ENCODE data around the gene CDKL4.
A peak's percentile ranks its signal among the peaks of the same experiment; 100 is the strongest.
"Not testable (repeated sequence)": the region's sequence is repeated elsewhere in the genome, so short reads cannot be mapped to it uniquely, and the experiment has no call there.

Gene CDKL4

DNA sequence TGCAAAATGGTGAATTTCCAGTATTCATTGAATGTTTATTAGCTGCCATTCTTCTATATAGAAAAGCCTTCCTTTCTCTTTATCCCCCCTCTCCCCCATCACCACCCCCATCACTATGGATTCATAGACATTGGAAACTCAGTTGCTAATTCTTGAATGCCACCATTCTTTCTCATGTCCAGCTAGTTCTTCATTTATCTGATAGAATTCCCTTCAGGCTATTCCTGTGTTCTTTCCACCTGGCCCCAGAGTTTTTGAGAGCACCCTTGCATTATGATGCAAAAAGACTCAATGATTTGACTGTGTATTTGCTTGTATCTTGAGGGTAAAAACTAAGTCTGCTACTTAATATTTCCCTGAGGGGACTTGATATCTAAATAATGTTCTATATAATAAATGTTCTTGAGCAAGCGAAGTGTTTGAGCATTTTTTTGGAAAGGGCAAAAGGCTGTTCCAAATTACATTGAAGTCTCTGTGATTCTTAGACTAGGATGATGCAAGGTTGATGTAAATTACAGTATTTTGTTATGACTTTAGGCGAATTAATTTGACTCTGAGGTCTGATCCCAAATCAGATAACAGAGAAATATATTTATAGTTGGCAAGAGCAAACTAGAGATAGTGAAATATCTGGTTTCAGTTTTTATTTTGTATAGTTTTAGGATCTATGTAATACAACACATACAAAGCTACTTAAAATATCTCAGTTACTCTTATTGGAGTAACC is 104.1 kb downstream of the CDKL4 start:
- H3K36me3 ChIP-seq (ENCODE audit: insufficient read depth, low read length), result no peaks in the 10 kb centered on the region
- peak overlapping the region; percentile 61 for H3K4me3 ChIP-seq
- DNase-seq (ENCODE audit: low read depth, low spot score), result peak; percentile 93
- H3K27ac ChIP-seq, result peak overlapping the region; percentile 98
- peak overlapping the region; percentile 76 for H3K9ac ChIP-seq (ENCODE audit: insufficient read length)
- no peak for TF ChIP-seq POLR2AphosphoS5 (IDR thresholded peaks at IDR 0.05; ENCODE audit: borderline replicate concordance, low read depth, low read length)
- no peak for TF ChIP-seq FOXP2 (optimal IDR thresholded peaks at IDR 0.05; ENCODE audit: control extremely low read depth, extremely low read length, insufficient read depth)
- no peak for TF ChIP-seq EZH2 (IDR thresholded peaks at IDR 0.05)
- no peaks in the 10 kb centered on the region for H3K9me3 ChIP-seq (ENCODE audit: low read depth, low read length)

DNA sequence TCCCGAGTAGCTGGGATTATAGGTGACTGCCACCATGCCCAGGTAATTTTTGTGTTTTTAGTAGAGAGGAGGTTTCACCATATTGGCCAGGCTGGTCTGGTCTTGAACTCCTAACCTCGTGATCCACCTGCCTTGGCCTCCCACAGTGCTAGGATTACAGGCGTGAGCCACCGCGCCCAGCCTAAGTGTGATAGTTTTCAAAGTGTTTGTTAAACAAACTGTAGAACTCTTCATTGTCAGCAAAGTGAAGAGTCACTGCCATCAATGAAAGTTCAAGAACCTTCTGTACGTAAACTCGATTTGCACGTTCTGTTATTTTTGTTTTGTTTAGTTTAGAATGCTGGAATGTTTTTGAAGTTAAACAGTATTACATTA is 104.9 kb downstream of the CDKL4 start:
- no peak for DNase-seq (ENCODE audit: low read depth, low spot score)
- Histone ChIP-seq H3K9ac (ENCODE audit: insufficient read length) (no peak overlapping the region), H3K36me3 (ENCODE audit: insufficient read depth, low read length) (no peaks in the 10 kb centered on the region), H3K27ac (peak overlapping the region; percentile 98), H3K4me3 (no peak overlapping the region), H3K9me3 (ENCODE audit: low read depth, low read length) (no peaks in the 10 kb centered on the region)
- TF ChIP-seq FOXP2 (optimal IDR thresholded peaks at IDR 0.05; ENCODE audit: control extremely low read depth, extremely low read length, insufficient read depth), result no peak
- TF ChIP-seq EZH2 (IDR thresholded peaks at IDR 0.05), result no peak
- no peak for TF ChIP-seq POLR2AphosphoS5 (IDR thresholded peaks at IDR 0.05; ENCODE audit: borderline replicate concordance, low read depth, low read length)

DNA sequence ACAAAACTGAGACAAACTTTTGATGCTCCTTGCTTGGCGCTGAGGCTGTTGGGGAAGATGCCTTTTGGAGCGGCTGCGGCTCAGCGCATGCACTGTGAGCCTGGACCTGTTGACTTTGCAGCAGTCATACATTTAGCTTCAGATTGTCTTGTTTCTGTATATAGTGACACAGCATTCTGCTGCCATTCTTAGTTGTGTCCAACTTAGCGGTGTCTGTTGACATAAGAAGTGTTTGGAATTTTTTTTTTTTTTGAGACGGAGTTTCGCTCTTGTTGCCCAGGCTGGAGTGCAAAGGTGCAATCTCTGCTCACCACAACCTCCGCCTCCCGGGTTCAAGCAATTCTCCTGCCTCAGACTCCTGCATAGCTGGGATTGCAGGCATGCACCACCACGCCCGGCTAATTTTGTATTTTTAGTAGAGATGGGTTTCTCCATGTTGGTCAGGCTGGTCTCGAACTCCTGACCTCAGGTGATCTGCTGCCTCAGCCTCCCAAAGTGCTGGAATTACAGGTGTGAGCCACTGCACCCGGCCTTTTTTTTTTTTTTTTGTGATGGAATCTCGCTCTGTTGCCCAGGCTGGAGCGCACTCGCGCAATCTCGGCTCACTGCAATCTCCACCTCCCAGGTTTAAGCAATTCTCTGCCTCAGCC is 105.5 kb downstream of the CDKL4 start:
- not testable (repeated sequence) for H3K9me3 ChIP-seq (ENCODE audit: low read depth, low read length); H3K36me3 ChIP-seq (ENCODE audit: insufficient read depth, low read length); H3K27ac ChIP-seq; DNase-seq (ENCODE audit: low read depth, low spot score); H3K9ac ChIP-seq (ENCODE audit: insufficient read length); H3K4me3 ChIP-seq

DNA sequence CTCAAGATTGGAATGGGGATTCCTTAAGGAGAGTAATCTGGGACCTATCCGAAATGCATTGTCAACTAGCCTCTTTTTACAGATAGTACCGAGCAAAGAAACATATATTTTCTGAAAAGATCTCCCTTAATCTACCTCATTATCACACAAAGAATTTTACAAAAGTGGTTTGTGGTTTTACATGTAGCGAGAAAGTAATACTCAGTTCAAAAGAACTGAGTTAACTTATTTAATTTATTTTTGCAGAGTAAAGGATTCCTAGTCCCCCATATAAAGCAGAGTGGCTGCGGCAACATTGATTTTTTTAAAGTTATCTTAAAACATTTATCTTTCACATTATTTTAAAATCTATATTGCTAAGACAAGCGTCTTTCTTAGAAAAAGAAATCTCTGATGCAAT is 107.0 kb downstream of the CDKL4 start:
- no peaks in the 10 kb centered on the region for H3K36me3 ChIP-seq (ENCODE audit: insufficient read depth, low read length)

DNA sequence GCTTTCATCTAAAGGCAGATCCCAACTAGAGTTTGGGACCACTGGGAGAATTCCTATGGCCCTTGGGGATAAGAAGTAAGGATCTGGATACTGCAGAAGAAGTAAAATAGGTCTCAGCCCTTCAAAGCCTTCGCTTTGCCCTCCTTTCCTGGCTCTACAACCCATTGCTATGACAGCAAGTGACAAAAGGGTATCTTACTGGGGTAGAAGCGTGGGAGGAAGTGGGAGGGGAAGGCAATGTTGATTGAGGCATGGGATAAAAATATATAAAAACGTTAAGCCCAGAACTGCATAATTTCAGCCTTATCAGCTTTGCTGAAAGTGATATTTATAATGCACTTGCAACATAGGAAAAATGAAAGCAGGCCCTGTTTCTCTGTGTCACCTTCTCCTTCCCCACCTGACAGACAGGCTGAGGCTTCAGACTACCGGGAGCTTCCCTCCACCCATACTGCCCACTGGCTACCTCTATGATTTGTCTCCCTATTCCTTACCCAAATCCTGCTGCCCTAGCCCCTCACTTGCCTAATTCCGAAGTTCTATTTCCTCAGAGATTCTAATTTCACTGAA is 108.0 kb downstream of the CDKL4 start:
- Histone ChIP-seq H3K27ac (peak overlapping the region; percentile 73), H3K36me3 (ENCODE audit: insufficient read depth, low read length) (no peaks in the 10 kb centered on the region), H3K9me3 (ENCODE audit: low read depth, low read length) (no peaks in the 10 kb centered on the region), H3K9ac (ENCODE audit: insufficient read length) (no peak overlapping the region), H3K4me3 (no peak overlapping the region)
- no peak for DNase-seq (ENCODE audit: low read depth, low spot score)
- TF ChIP-seq FOXP2 (optimal IDR thresholded peaks at IDR 0.05; ENCODE audit: control extremely low read depth, extremely low read length, insufficient read depth), result no peak
- no peak for TF ChIP-seq POLR2AphosphoS5 (IDR thresholded peaks at IDR 0.05; ENCODE audit: borderline replicate concordance, low read depth, low read length)
- TF ChIP-seq EZH2 (IDR thresholded peaks at IDR 0.05), result no peak

More for the DNA sequence above, 107.0 kb downstream of the CDKL4 start:
- TF ChIP-seq FOXP2 (optimal IDR thresholded peaks at IDR 0.05; ENCODE audit: control extremely low read depth, extremely low read length, insufficient read depth) (no peak), POLR2AphosphoS5 (IDR thresholded peaks at IDR 0.05; ENCODE audit: borderline replicate concordance, low read depth, low read length) (no peak), EZH2 (IDR thresholded peaks at IDR 0.05) (no peak)
- peak overlapping the region; percentile 89 for H3K27ac ChIP-seq
- no peaks in the 10 kb centered on the region for H3K9me3 ChIP-seq (ENCODE audit: low read depth, low read length)
- no peak for DNase-seq (ENCODE audit: low read depth, low spot score)
- H3K4me3 ChIP-seq, result no peak overlapping the region
- H3K9ac ChIP-seq (ENCODE audit: insufficient read length), result peak overlapping the region; percentile 20

DNA sequence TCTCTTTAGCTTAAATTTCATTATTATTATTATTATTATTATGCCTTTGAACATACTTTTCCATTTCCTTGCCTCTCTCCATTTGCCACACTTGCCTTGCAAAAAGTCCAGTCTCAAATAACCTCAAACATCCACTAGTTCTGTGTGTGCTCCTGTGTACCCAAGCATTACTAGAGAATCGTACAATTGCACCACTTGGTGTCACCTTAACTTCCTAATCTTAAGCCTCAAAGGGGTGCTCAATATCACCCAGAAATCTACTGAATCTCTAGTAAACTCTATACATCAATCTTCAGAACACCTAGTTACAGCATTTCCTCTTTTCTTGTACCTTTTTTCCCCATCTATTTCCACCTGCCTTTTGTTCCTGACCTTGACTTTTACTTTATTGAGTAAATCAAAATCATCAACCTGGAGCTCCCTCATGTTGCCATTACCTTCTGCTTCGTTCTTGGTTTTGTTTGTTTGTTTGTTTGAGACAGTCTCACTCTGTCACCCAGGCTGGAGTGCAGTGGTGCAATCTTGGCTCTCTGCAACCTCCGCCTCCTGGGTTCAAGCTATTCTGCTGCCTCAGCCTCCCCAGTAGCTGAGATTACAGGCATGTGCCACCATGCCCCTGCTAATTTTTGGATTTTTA is 110.4 kb downstream of the CDKL4 start:
- H3K9ac ChIP-seq (ENCODE audit: insufficient read length), result no peak overlapping the region
- H3K36me3 ChIP-seq (ENCODE audit: insufficient read depth, low read length), result no peaks in the 10 kb centered on the region
- H3K27ac ChIP-seq, result no peak overlapping the region
- TF ChIP-seq POLR2AphosphoS5 (IDR thresholded peaks at IDR 0.05; ENCODE audit: borderline replicate concordance, low read depth, low read length) (no peak), FOXP2 (optimal IDR thresholded peaks at IDR 0.05; ENCODE audit: control extremely low read depth, extremely low read length, insufficient read depth) (no peak)
- DNase-seq (ENCODE audit: low read depth, low spot score), result no peak
- H3K9me3 ChIP-seq (ENCODE audit: low read depth, low read length), result no peaks in the 10 kb centered on the region
- no peak overlapping the region for H3K4me3 ChIP-seq

DNA sequence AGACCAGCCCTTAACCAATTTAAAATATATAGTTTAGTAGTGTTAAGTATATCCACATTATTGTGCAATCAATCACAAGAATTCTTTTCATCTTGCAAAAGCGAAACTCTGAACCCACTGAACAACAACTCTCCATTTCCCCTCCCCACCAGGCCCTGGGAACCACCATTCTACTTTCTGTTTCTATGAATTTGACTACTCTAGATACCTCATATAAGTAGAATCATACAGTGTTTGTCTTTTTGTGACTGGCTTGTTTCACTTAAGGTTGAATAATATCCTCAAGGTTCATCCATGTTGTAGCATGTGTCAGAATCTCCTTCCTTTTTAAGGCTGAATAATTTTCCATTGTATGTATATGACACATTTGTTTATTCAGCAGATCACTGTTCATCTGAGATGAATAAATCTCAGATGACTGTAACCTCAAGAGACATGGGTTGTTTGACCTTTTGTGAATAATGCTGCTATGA is 114.8 kb downstream of the CDKL4 start:
- Histone ChIP-seq H3K36me3 (ENCODE audit: insufficient read depth, low read length) (no peaks in the 10 kb centered on the region), H3K9me3 (ENCODE audit: low read depth, low read length) (no peaks in the 10 kb centered on the region), H3K27ac (peak overlapping the region; percentile 21; the same call in 1 of the 2 replicates), H3K4me3 (no peak overlapping the region), H3K9ac (ENCODE audit: insufficient read length) (no peak overlapping the region)
- TF ChIP-seq EZH2 (IDR thresholded peaks at IDR 0.05) (no peak), FOXP2 (optimal IDR thresholded peaks at IDR 0.05; ENCODE audit: control extremely low read depth, extremely low read length, insufficient read depth) (no peak), POLR2AphosphoS5 (IDR thresholded peaks at IDR 0.05; ENCODE audit: borderline replicate concordance, low read depth, low read length) (no peak)
- no peak for DNase-seq (ENCODE audit: low read depth, low spot score)

DNA sequence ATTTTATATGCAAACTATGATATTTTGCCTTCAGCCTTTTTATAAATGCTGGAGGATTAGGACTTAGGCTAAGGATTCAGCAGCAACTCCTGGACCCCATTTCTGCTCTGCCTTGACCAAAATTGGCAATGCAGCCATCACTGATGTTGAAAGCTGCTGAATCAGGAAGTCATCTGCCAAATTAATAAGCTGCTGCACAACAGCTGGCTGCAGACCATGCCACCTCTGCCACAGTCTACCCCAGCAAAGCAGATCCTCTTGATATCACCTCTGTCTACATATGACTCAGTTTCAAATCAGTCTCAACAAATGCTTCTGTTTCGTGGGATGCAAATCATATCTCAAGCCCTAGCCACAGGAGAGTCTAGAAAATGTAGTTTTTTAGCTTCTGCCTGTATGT is 115.8 kb downstream of the CDKL4 start:
- H3K36me3 ChIP-seq (ENCODE audit: insufficient read depth, low read length), result no peaks in the 10 kb centered on the region
- peak overlapping the region; percentile 58 for H3K9ac ChIP-seq (ENCODE audit: insufficient read length)

More for the DNA sequence above, 115.8 kb downstream of the CDKL4 start:
- TF ChIP-seq POLR2AphosphoS5 (IDR thresholded peaks at IDR 0.05; ENCODE audit: borderline replicate concordance, low read depth, low read length) (no peak), FOXP2 (optimal IDR thresholded peaks at IDR 0.05; ENCODE audit: control extremely low read depth, extremely low read length, insufficient read depth) (peak; percentile 56)
- Histone ChIP-seq H3K9me3 (ENCODE audit: low read depth, low read length) (no peaks in the 10 kb centered on the region), H3K27ac (peak overlapping the region; percentile 96), H3K4me3 (peak overlapping the region; percentile 68)
- no peak for DNase-seq (ENCODE audit: low read depth, low spot score)
